HK-2 (cell line): Measurements from ENCODE around the gene IGF2BP2.
A peak's percentile ranks its signal among the peaks of the same experiment; 100 is the strongest.
"Not testable (repeated sequence)": the region's sequence is repeated elsewhere in the genome, so short reads cannot be mapped to it uniquely, and the experiment has no call there.

ENCODE experiments used
- DNase-seq: peaks from one replicate; pipeline ENCODE4 v3.0.0-alpha.2; 2018; ENCODE audit not compliant: unreplicated experiment

IGF2BP2 gene

GRCh38 chr3:185838417-185838989, 13.7 kb upstream of the IGF2BP2 start:
- not testable (repeated sequence) for DNase-seq

- DNase-seq = no peak
These were observed 12.6 kb upstream of the IGF2BP2 start for GRCh38 chr3:185837414-185837813.

GRCh38 chr3:185831990-185832389, 7.1 kb upstream of the IGF2BP2 start:
- DNase-seq = no peak

- no peak for DNase-seq
These were observed 6.4 kb upstream of the IGF2BP2 start for GRCh38 chr3:185831195-185831594.

- no peak for DNase-seq
These were observed 5.4 kb upstream of the IGF2BP2 start for GRCh38 chr3:185830018-185830797.

GRCh38 chr3:185828755-185829154, 3.9 kb upstream of the IGF2BP2 start:
- DNase-seq = no peak

- no peak for DNase-seq
These were observed 2.9 kb upstream of the IGF2BP2 start for GRCh38 chr3:185827595-185828344.

- peak; percentile 83 for DNase-seq
These were observed 1.0 kb upstream of the IGF2BP2 start for GRCh38 chr3:185825639-185826481.

- peak; percentile 63 for DNase-seq
These were observed 514 bp downstream of the IGF2BP2 start for GRCh38 chr3:185824051-185825005.

GRCh38 chr3:185823078-185824044, 1.5 kb downstream of the IGF2BP2 start:
- DNase-seq = peak; percentile 53

GRCh38 chr3:185822221-185823000, 2.4 kb downstream of the IGF2BP2 start:
- no peak for DNase-seq

GRCh38 chr3:185820973-185821758, 3.7 kb downstream of the IGF2BP2 start:
- DNase-seq = no peak

GRCh38 chr3:185818267-185818875, 6.5 kb downstream of the IGF2BP2 start:
- no peak for DNase-seq

GRCh38 chr3:185815391-185816282, 9.2 kb downstream of the IGF2BP2 start:
- DNase-seq = no peak

- DNase-seq = peak; percentile 58
These were observed 11.1 kb downstream of the IGF2BP2 start for GRCh38 chr3:185813691-185814215.

GRCh38 chr3:185813205-185813604, 11.6 kb downstream of the IGF2BP2 start:
- no peak for DNase-seq
